HG02588 (cell line): ENCODE data around the gene OPN5.

Experiments
- ATAC-seq: cut with Tn5 transposase; IDR thresholded peaks from one replicate; pipeline ENCODE4 v1.9.1; 2021; ENCODE audit warnings: mild to moderate bottlenecking, moderate library complexity; ENCODE audit not compliant: unreplicated experiment

The OPN5 gene

DNA sequence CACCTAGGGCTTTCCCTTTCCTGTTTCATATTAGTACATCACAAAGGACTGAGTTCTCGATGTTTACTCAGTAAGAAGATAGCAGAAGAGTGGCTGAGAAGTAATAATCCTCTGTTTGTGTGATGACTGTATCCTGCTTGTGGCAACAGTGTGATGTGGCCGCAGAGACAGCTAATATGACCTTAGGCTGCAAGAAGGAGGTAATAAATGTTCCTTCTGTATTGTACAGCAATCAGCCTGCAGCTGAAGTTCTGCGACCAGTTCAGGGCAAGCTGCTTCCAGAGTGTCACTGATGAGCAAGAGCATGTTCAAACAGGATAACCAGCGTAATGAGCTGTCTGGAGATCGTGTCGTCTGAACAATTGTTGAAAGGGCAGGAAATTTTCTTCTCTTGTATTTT is 70.9 kb downstream of the OPN5 start:
- no peak for ATAC-seq

- ATAC-seq: no peak
Observed at GRCh38 chr6:47853766-47854165, 71.9 kb downstream of the OPN5 start.

GRCh38 chr6:47854971-47855370 is 73.1 kb downstream of the OPN5 start:
- no peak for ATAC-seq

GRCh38 chr6:47859175-47859574 is 77.3 kb downstream of the OPN5 start:
- ATAC-seq: no peak

- ATAC-seq: no peak
Observed at GRCh38 chr6:47862731-47863130, 80.9 kb downstream of the OPN5 start.

DNA sequence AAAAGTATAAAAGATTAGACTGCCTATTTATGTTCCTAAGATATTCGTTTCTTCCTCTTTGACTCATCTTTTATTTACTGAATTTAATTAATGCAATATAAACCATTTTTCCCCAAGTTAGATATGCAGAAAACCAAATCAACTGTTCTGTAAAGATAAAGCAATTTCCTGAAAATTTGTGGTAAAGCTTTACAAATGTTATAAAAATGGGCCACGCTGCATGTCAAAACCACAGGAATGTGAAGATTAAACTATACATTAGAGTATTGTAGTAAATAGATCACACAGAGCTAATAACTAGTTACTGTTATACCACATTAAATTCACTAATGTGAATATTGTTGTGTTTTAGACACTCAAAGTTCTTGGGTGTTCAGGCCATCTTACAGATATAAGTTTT is 83.4 kb downstream of the OPN5 start:
- no peak for ATAC-seq

DNA sequence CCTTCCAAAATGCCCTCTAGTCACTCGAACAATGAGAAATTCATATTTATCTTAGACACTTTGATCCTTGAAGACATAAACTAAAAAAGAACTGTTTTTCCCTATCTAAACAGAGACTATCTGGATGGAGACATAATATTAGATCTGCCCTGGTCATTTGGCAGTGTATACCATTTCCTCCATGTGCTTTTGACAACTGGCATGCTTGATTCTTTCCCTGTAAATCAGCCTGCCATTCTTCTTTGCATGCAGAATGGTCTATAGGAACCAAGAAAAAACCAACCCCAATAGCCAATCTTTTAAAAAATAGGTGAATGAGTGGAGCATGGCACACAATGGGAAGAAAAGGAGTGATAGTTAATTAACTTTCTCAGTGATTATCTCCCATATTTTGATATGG is 93.8 kb downstream of the OPN5 start:
- ATAC-seq: no peak
